ENCODE measurements around the gene CACNG6.
"Not testable (repeated sequence)": the region's sequence is repeated elsewhere in the genome, so short reads cannot be mapped to it uniquely, and the experiment has no call there.

The CACNG6 gene

GRCh38 chr19:54030895-54031586 is 39.6 kb downstream of the CACNG6 start:
- no peak overlapping the region for H3K4me3 ChIP-seq (ENCODE audit: low read depth, low read length)
- DNase-seq (ENCODE audit: low read depth): no peak

- H3K4me3 ChIP-seq (ENCODE audit: low read depth, low read length): no peak overlapping the region
- DNase-seq (ENCODE audit: low read depth): peak; percentile 68
Observed at GRCh38 chr19:54035215-54036178, 44.1 kb downstream of the CACNG6 start.

GRCh38 chr19:54036542-54036941 is 45.1 kb downstream of the CACNG6 start:
- H3K4me3 ChIP-seq (ENCODE audit: low read depth, low read length); DNase-seq (ENCODE audit: low read depth): not testable (repeated sequence)

GRCh38 chr19:54040003-54040402 is 48.6 kb downstream of the CACNG6 start:
- no peak for DNase-seq (ENCODE audit: low read depth)
- no peak overlapping the region for H3K4me3 ChIP-seq (ENCODE audit: low read depth, low read length)

GRCh38 chr19:54041969-54042606 is 50.7 kb downstream of the CACNG6 start:
- DNase-seq (ENCODE audit: low read depth): no peak
- H3K4me3 ChIP-seq (ENCODE audit: low read depth, low read length): no peak overlapping the region

GRCh38 chr19:54042989-54043388 is 51.6 kb downstream of the CACNG6 start:
- H3K4me3 ChIP-seq (ENCODE audit: low read depth, low read length): no peak overlapping the region
- DNase-seq (ENCODE audit: low read depth): no peak

GRCh38 chr19:54045771-54046170 is 54.3 kb downstream of the CACNG6 start:
- no peak overlapping the region for H3K4me3 ChIP-seq (ENCODE audit: low read depth, low read length)

GRCh38 chr19:54047616-54048015 is 56.2 kb downstream of the CACNG6 start:
- no peak for DNase-seq (ENCODE audit: low read depth)
- no peak overlapping the region for H3K4me3 ChIP-seq (ENCODE audit: low read depth, low read length)

More at GRCh38 chr19:54045771-54046170, 54.3 kb downstream of the CACNG6 start:
- DNase-seq (ENCODE audit: low read depth): no peak
